Natural killer cell (primary cell): ENCODE results near the gene IZUMO1R. TPM values are rescaled to one million over a fixed set of nuclear protein-coding genes. Genes with fewer than 3 reads are reported as not detected.
"Not testable (repeated sequence)": the region's sequence is repeated elsewhere in the genome, so short reads cannot be mapped to it uniquely, and the experiment has no call there.

Experiments
- ATAC-seq, 3 donors: fragments of 150-1000 bp in 2 of 3; fragments of 200-7000 bp in 1 of 3; cut with Tn5 transposase; 1 replicate in 1 of 3; 2 replicates in 2 of 3; pipeline ENCODE4 v1.10.0; 2021; ENCODE audit warnings: mild to moderate bottlenecking in 2 of 3, moderate library complexity in 2 of 3
- DNase-seq, 2 donors: peaks; one replicate each; pipeline versions ENCODE4 v3.0.0 to v3.0.0-alpha.2; 2013 to 2021; ENCODE audit warnings: mixed read lengths in 1 of 2
- H3K27ac ChIP-seq: one replicate; pipeline ENCODE4 v1.5.1; 2013; ENCODE audit warnings: mild to moderate bottlenecking, low read length
- H3K27me3 ChIP-seq: one replicate; pipeline ENCODE4 v1.6.1; 2013; ENCODE audit warnings: low read length; ENCODE audit not compliant: control insufficient read depth, insufficient read depth
- H3K36me3 ChIP-seq: one replicate; pipeline ENCODE4 v1.6.1; 2013; ENCODE audit warnings: low read length; ENCODE audit not compliant: control insufficient read depth, insufficient read depth
- H3K4me1 ChIP-seq: one replicate; pipeline ENCODE4 v1.6.1; 2013; ENCODE audit warnings: low read length; ENCODE audit not compliant: control insufficient read depth, insufficient read depth
- H3K4me3 ChIP-seq: one replicate; pipeline ENCODE4 v1.5.1; 2013; ENCODE audit warnings: low read length
- H3K9me3 ChIP-seq: one replicate; pipeline ENCODE4 v1.6.1; 2013; ENCODE audit warnings: low read length; ENCODE audit not compliant: control insufficient read depth, insufficient read depth
- H3K27ac Mint-ChIP-seq, 2 donors: one replicate each; pipeline ENCODE4 v1.8.0; 2022; ENCODE audit warnings: mild to moderate bottlenecking in 2 of 2, mixed read lengths in 2 of 2, moderate library complexity in 1 of 2
- H3K27me3 Mint-ChIP-seq, 2 donors: one replicate each; pipeline ENCODE4 v1.8.0; 2022; ENCODE audit warnings: low read depth in 2 of 2, mixed read lengths in 2 of 2
- H3K36me3 Mint-ChIP-seq: one replicate; pipeline ENCODE4 v1.8.0; 2022; ENCODE audit warnings: mixed read lengths
- H3K4me1 Mint-ChIP-seq, 2 donors: one replicate each; pipeline ENCODE4 v1.8.0; 2022; ENCODE audit warnings: mixed read lengths in 2 of 2
- H3K4me3 Mint-ChIP-seq: one replicate; pipeline ENCODE4 v1.8.0; 2022; ENCODE audit warnings: mild to moderate bottlenecking, moderate library complexity, mixed read lengths
- H3K9me3 Mint-ChIP-seq, 2 donors: one replicate each; pipeline ENCODE4 v1.8.0; 2022; ENCODE audit warnings: mixed read lengths in 2 of 2
- WGBS: methylation state at CpG from one replicate; pipeline ENCODE4 v1.1.7; 2013; ENCODE audit warnings: missing lambda C conversion rate; ENCODE audit not compliant: insufficient coverage; 5-methylcytosine and 5-hydroxymethylcytosine counted together
- intact Hi-C: fragments of 100-400 bp; cut with micrococcal nuclease; formaldehyde crosslinking; loops from one replicate; pipeline ENCODE4 v1.14.2; 2022
- total RNA-seq, 4 donors: library from RNA; stranded (reverse); fragments of 120-200 nt in 1 of 4; gene quantifications; one replicate each; pipeline versions ENCODE4 v1.2.3 to v1.2.4, GENCODE V29; 2013 to 2022

Gene IZUMO1R
- total RNA-seq, 3 donors from 2014 or later (not counting 1 experiment from before 2014, with no cell fraction given): not detected

DNA sequence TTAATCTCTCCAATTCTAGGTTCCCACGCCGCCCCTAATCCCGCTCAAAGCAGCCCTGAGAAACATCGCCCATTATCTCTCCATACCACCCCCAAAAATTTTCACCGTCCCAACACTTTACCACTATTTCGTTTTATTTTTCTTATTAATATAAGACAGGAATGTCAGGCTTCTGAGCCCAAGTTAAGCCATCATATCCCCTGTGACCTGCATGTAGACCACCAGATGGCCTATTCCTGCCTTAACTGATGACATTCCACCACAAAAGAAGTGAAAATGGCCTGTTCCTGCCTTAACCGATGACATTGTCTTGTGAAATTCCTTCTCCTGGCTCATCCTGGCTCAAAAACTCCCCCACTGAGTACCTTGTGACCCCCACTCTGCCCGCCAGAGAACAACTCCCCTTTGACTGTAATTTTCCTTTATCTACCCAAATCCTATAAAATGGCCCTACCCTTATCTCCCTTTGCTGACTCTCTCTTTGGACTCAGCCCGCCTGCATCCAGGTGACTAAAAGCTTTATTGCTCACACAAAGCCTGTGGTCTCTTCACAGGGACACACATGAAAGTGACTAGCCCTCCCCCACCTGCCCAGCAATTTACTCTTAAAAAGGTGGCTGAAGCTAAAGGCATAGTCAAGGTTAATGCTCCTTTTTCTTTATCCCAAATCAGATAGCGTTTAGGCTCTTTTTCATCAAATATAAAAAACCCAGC lies 46.6 kb downstream of the IZUMO1R start:
- DNase-seq, H3K27ac Mint-ChIP-seq, H3K27ac ChIP-seq, H3K4me1 Mint-ChIP-seq, H3K4me1 ChIP-seq, H3K4me3 ChIP-seq, H3K4me3 Mint-ChIP-seq, H3K9me3 Mint-ChIP-seq, H3K36me3 ChIP-seq, intact Hi-C loops, H3K9me3 ChIP-seq, H3K27me3 ChIP-seq, ATAC-seq, H3K36me3 Mint-ChIP-seq: not testable (repeated sequence)
- peaks cover 6 to 20% of the 10 kb centered on the region in 2 donors for H3K27me3 Mint-ChIP-seq
- 87% methylated on average over 5 of the region's 10 CpGs for WGBS

Other genes starting within 250 kb of the IZUMO1R start
- 10 to 100 TPM in 2 of 3 donors, 1 to 10 TPM in 1; 8.6 to 13.6 (median 13.4) TPM for gene PANX1, start 175.7 kb upstream of the IZUMO1R start, total RNA-seq
- under 1 TPM; 0.26 to 0.55 (median 0.32) TPM for gene GPR83, start 96.8 kb downstream of the IZUMO1R start, total RNA-seq
- 10 to 100 TPM; 42.1 to 45.2 (median 43.8) TPM for gene MRE11, start 189.3 kb downstream of the IZUMO1R start, total RNA-seq
- gene ANKRD49, start 189.4 kb downstream of the IZUMO1R start, total RNA-seq: 10 to 100 TPM; 47.7 to 55.6 (median 52.6) TPM
- not detected for gene C11orf97, start 207.9 kb downstream of the IZUMO1R start, total RNA-seq
- gene FUT4, start 239.3 kb downstream of the IZUMO1R start, total RNA-seq: 1 to 10 TPM; 4.4 to 7.5 (median 5.6) TPM